ENCODE data around the gene LAMB4. TPM values are rescaled to one million over a fixed set of nuclear protein-coding genes. Genes with fewer than 3 reads are reported as not detected.
A peak's percentile ranks its signal among the peaks of the same experiment; 100 is the strongest.

LAMB4 gene
- polyA plus RNA-seq, 4 donors, result 2.9 to 6.1 (median 3.9) TPM

DNA sequence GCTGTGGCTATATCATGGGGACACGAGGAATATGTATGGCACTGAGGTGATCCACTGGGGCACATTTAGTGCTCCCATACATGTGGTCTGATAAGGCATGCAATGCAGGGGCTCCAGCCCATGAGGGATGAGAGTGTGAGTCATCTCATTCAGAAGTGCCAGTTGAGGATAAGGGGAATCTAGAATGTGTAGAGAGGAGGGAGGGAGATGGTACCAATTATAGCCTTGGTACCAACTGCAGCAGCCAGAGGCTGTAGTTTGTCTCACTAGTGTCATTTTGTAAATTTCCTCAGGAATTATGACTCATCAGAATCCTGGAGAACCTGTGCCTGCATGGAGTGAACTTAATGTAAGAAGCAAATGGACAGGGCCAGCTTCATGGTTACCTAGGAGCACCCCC, 46.2 kb downstream of the LAMB4 start:
- no peak for DNase-seq (ENCODE audit: low read depth in 4 of 4, low spot score in 3 of 4)

DNA sequence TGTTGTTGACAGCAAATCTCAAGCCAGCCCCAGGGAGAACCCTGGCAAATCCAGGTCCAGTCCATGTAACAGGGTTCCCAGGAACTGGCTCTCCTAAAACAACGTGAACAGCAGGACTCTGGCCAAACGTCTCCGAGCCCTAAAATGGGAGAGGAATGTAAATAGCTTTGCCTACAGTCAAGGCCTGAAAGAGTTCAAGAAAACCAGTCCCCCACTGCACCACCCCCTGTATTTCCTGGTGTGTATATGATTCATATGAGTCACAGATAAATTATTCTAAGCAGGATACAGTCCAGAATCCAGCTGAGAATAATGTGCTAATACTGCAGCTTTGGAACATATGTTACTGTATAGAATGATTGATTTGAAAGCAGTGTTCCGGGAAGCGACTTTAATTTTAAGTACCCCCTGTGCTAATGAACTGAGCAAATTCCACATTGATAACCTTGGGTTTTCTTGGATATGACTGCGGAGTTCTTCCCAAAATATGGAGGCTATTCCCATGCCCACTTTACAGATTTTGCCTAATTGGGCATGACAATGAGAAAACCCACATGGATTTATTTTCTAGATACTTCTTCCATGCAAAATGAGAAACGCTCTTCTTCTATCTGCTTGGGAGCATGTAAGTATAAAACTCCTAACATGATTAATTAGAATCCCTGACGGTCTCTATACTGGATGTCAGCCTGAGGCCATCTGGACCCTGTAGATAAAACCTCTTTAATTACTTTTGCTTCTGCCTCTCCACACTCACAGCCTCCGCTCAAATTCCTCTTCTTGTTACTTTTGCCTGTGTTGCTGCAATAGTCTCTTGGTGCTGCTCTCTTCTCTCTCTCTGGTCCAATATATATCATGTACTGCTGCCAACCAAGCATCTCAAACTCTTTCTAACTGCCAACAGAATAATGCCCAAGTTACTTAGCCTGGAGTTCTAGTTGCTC, 50.2 kb downstream of the LAMB4 start:
- no peak for DNase-seq (ENCODE audit: low read depth in 4 of 4, low spot score in 3 of 4)

DNA sequence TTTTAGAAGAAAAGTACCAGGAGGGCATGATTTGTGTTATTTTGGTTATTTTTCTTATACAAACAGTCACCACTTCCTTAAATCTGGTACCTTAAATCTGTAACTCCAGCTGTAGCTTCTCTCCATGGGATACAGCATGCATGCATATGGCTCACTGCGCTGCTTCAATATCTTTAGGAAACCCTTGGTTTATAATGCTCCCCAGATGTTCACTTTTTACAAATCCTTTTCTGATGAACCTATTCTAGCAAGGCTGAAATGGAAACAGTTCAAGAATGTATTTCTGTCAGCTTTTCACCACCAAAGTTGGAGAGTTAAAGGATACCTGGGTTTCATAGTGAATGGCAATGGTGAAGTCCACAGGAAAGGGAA, 50.9 kb downstream of the LAMB4 start:
- DNase-seq (ENCODE audit: low read depth in 4 of 4, low spot score in 3 of 4), result no peak

DNA sequence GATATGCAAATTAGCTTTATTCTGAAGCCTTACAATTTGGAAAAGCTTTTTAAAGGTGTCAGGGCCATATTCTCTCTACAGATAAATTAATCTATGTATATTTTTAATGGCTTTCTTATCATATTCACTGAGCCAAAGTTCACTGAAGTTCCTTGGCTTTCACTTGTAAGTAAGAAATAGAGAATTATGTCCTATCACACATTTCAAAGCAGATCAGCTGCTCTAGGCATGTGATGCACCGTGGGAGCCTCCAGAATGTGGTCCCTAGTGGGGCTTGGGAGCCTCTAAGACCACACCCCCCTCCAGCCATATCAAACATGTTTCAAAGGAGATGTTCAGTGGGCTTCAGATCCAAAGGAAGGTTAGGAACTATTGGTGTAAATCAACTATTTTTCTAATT, 51.5 kb downstream of the LAMB4 start:
- DNase-seq (ENCODE audit: low read depth in 4 of 4, low spot score in 3 of 4), result no peak

DNA sequence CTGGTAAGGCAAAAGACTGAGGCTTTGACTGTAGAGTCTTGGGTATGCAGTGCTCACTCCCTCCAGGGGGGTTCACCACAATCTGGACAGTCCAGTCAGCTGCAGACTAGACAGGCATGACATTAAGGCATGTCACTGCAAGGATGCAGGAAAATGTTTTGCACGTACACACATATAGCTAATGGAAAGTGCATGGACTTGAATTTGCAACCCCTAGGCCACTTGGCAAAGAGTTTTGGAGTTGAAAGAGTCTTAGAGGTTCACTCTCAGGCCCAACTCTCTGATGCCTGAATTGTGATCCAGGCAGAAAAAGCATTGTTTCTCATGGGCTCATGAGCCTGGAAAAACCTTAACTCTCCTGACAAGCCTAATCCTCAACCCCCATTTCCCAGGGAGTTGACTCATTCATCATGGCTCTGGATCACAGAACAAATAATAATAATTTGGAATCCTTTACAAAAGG, 51.9 kb downstream of the LAMB4 start:
- no peak for DNase-seq (ENCODE audit: low read depth in 4 of 4, low spot score in 3 of 4)

DNA sequence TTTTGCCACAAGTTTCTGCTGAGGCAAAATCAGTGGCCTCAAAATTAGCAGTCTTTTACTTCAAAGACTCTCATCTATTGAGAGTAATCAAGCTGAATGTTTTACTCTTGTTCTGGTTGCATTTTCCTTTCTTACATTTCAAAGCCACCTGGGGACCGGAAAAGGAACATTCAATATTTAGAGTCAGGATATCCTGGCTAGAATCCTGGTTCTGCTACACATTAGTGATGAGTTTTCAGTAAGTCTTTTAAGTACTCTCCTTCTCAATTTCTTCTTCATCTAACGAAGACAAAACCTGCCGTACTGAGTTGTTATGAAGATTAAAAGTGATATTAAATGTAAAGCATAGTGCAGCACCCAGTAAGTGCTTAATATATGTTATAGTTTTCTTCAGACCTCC, 52.5 kb downstream of the LAMB4 start:
- DNase-seq (ENCODE audit: low read depth in 4 of 4, low spot score in 3 of 4), result no peak

DNA sequence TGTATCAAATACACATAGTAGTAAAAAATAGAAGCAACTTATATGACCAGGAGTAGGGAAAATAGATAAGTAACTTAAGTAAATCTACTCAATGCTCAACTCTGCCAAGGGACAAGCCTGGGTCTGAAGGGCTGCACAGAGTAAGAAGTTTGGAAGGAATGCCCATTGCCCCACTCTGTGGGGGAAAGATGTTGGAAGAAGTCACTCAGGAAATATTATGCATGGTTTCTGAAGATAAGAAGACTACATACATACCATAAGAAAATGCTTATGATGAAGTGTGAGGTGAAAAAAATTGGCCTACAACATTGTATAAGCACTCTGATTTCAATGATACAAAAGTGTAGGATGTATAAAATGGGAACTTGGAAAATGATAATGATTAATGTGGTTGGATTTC, 54.0 kb downstream of the LAMB4 start:
- no peak for DNase-seq (ENCODE audit: low read depth in 4 of 4, low spot score in 3 of 4)

DNA sequence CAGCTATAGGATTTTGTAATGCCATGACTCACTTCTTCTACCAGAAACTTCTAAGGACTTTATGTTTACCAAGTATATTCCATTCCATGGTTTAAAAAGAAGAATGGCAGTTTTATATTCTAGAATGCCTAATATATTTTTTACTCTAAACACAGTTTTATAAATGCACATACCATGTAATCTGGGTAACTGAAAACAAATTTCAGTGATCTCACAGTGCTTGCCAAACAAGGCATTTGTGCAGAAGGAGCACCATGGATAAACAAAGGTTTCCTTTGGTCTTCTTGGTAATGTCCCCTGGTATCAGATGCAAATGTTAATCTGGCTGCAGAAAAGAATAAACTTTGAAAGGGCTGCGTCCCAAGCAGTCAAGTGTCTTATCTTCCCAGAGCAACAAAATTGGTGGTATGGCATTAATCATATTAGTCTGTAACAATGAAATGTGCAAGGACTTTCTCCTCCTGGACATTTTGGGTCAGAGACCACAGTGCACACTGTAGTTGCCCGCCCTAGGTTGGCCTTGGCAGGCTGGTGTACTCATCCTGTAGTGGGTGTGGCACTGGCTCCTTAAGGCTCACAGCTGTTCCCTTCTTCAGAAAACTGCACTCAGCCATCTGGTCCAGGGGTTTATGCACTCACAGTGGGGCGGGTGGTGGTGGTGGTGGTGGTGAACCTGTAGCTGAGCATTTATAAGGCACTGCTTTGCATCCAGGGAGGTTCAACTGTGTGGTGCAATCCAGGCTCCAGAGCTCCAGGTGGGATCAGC, 56.7 kb downstream of the LAMB4 start:
- DNase-seq (ENCODE audit: low read depth in 4 of 4, low spot score in 3 of 4), result no peak

- no peak for DNase-seq (ENCODE audit: low read depth in 4 of 4, low spot score in 3 of 4)
Measured at GRCh38 chr7:108072739-108073138, 57.4 kb downstream of the LAMB4 start.

GRCh38 chr7:108072116-108072515, 58.0 kb downstream of the LAMB4 start:
- no peak for DNase-seq (ENCODE audit: low read depth in 4 of 4, low spot score in 3 of 4)

- no peak for DNase-seq (ENCODE audit: low read depth in 4 of 4, low spot score in 3 of 4)
Measured at GRCh38 chr7:108071551-108071950, 58.6 kb downstream of the LAMB4 start.

GRCh38 chr7:108069646-108070045, 60.5 kb downstream of the LAMB4 start:
- DNase-seq (ENCODE audit: low read depth in 4 of 4, low spot score in 3 of 4), result no peak

- no peak for DNase-seq (ENCODE audit: low read depth in 4 of 4, low spot score in 3 of 4)
Measured at GRCh38 chr7:108067844-108068243, 62.3 kb downstream of the LAMB4 start.

DNA sequence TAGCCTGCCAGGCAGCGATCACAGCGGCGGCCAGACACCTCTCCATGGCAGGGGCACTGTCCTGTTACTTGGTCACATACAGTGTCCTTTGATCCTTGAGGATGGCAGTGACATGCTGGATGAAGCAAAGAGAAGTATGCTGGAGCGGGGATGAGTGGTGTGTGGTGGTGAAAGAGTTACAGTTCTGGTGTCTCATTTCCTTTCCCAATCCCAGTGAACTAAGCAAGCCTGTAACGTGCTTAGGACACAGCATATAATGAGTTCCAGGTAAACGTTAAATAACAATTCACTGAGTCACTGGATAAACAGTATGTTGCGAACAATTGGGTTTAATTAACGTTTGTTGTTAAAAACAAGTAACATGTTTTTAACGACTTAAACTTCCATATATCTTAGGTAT, 63.7 kb downstream of the LAMB4 start:
- DNase-seq (ENCODE audit: low read depth in 4 of 4, low spot score in 3 of 4), result no peak

DNA sequence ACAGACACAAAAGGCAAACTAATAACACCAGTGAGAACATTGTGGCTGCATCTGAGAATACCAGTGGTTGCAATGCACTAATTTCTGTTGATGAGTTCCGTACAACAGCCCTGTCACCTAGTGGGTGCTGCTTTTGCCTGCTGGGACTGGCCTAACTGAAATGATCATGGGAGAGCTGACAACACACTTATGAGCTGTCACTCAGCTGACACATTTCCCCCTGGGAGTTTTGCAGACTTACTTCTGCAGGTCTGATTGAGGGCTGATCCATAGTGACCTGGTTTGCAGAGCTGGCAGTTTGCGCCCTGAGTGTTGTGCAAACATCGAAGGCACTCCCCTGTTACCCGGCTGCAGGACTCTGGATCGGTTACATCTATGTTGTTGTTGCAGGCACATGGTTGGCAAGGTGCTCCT, 66.6 kb downstream of the LAMB4 start:
- no peak for DNase-seq (ENCODE audit: low read depth in 4 of 4, low spot score in 3 of 4)

- DNase-seq (ENCODE audit: low read depth in 4 of 4, low spot score in 3 of 4), result no peak
Measured at GRCh38 chr7:108062250-108063014, 67.7 kb downstream of the LAMB4 start.

GRCh38 chr7:108059526-108059925, 70.6 kb downstream of the LAMB4 start:
- DNase-seq (ENCODE audit: low read depth in 4 of 4, low spot score in 3 of 4), result no peak

GRCh38 chr7:108057951-108058481, 72.1 kb downstream of the LAMB4 start:
- DNase-seq (ENCODE audit: low read depth in 4 of 4, low spot score in 3 of 4), result peak; percentile 43 to 67 (median 64)

DNA sequence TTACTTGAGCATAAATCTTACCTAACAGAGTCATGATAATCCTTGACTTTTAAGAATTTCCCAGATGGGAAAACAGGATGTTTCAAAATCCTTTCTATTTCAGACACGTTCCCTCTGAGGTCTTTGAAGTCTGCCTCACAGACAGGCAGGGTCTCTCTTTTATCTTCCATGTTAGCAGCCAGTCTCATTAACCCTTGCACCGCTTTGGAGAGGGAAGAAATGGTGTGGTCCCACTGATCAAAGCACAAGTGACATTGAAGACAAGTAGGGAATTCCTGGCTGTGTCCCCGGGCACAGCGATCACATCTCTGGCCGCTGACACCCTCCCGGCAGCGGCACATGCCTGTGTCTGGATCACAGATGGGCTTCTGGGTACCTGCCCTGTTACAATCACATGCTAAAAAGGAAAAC, 74.5 kb downstream of the LAMB4 start:
- no peak for DNase-seq (ENCODE audit: low read depth in 4 of 4, low spot score in 3 of 4)

DNA sequence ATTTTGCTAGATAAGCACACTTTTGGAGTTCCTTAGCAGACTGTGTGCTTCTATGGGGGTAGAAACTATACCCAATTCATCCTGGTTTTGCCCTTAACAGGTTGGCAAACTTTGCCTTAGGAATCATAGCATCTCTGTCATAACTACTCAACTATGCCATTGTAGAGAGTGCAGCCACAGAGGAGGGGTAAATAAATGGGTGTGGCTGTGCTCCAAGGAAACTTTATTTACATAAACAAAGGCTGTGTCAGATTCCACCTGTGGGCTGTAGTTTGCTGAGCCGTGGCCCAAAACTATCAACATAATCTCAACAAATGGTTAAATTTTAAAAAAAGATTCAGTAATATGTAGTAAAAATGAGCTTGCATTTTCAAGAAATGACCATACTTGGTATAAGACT, 75.6 kb downstream of the LAMB4 start:
- DNase-seq (ENCODE audit: low read depth in 4 of 4, low spot score in 3 of 4), result no peak

DNA sequence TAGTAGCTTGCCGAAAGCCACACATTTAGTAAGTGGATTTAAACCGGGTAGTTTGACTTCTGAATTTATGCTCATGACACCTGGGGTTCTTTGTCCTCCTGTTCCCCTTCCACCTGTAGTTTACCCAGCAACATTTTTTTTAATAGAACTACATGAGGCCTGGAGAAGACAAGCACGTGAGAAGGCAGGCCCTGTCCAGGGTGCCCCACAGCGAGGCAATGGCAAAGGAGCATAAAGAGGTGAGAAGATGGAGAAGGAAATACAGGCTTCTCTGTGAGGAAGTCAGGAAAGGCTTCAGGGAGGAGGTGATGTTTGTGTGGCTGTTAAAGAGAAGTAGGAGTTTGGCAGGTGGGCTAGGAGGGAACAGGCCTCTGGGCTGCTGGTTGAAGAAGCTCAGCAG, 76.9 kb downstream of the LAMB4 start:
- no peak for DNase-seq (ENCODE audit: low read depth in 4 of 4, low spot score in 3 of 4)

Data from right renal pelvis (tissue), 4 donors.